Mucosa of rectum (tissue), 2 donors: ENCODE measurements around the gene ARHGEF37.

Source experiments
- H3K27ac ChIP-seq, 2 donors: one replicate each; pipeline ENCODE4 v1.7.0; 2013; ENCODE audit warnings: inconsistent platforms in 2 of 2, low read depth in 2 of 2, low read length in 2 of 2
- H3K27me3 ChIP-seq, 2 donors: one replicate each; pipeline ENCODE4 v1.7.0; 2013; ENCODE audit warnings: low read length in 2 of 2; ENCODE audit not compliant: control insufficient read depth in 2 of 2, insufficient read depth in 2 of 2
- H3K36me3 ChIP-seq, 2 donors: one replicate each; pipeline ENCODE4 v1.7.0; 2013; ENCODE audit warnings: low read length in 2 of 2; ENCODE audit not compliant: control insufficient read depth in 2 of 2, insufficient read depth in 2 of 2
- H3K4me1 ChIP-seq, 2 donors: one replicate each; pipeline ENCODE4 v1.7.0; 2013; ENCODE audit warnings: low read length in 2 of 2, mild to moderate bottlenecking in 1 of 2; ENCODE audit not compliant: control insufficient read depth in 2 of 2, insufficient read depth in 2 of 2
- H3K4me3 ChIP-seq, 2 donors: one replicate each; pipeline ENCODE4 v1.7.0; 2013; ENCODE audit warnings: low read length in 2 of 2
- H3K9ac ChIP-seq, 2 donors: one replicate each; pipeline ENCODE4 v1.7.0; 2013; ENCODE audit warnings: low read length in 2 of 2, low read depth in 1 of 2, mild to moderate bottlenecking in 1 of 2
- H3K9me3 ChIP-seq, 2 donors: one replicate each; pipeline ENCODE4 v1.7.0; 2013; ENCODE audit warnings: low read length in 2 of 2; ENCODE audit not compliant: control insufficient read depth in 2 of 2
- donor health status: healthy.
- donor health status: Normal muscosa, but diverticular disease.

Gene ARHGEF37

GRCh38 chr5:149549461-149550267, 31.6 kb upstream of the ARHGEF37 start:
- H3K27ac ChIP-seq: peak overlapping the region; percentile 97 to 99
- H3K27me3 ChIP-seq: no peaks in the 10 kb centered on the region
- H3K9me3 ChIP-seq: no peaks in the 10 kb centered on the region
- peak overlapping the region; percentile 100 for H3K9ac ChIP-seq
- H3K4me3 ChIP-seq: peak overlapping the region; percentile 99 to 100
- H3K4me1 ChIP-seq: peaks cover 29 to 33% of the 10 kb centered on the region in 2 donors
- H3K36me3 ChIP-seq: peaks cover 10 to 20% of the 10 kb centered on the region in 2 donors

DNA sequence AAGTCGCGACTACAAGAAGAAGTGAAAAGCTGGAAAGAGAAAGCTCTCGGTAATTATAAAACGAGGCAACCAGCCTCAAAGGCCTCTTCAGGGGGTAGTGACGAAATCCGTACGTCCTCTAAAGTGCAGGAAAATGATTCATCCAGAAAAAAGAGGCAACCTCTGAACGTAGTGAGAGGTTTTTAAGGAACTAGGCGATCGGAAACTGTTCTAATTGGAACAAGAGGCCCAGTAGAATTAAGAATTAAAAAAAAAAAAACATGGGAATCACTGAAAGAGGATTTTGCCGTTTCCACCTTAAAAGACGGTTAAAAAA, 31.1 kb upstream of the ARHGEF37 start:
- Histone ChIP-seq H3K4me1 (peaks cover 29 to 32% of the 10 kb centered on the region in 2 donors), H3K36me3 (peaks cover 7 to 16% of the 10 kb centered on the region in 2 donors), H3K9ac (peak overlapping the region; percentile 100), H3K9me3 (no peaks in the 10 kb centered on the region), H3K4me3 (peak overlapping the region; percentile 99 to 100), H3K27me3 (no peaks in the 10 kb centered on the region), H3K27ac (peak overlapping the region; percentile 97 to 99)

GRCh38 chr5:149550594-149551226, 30.6 kb upstream of the ARHGEF37 start:
- H3K9me3 ChIP-seq: no peaks in the 10 kb centered on the region
- peaks cover 27% of the 10 kb centered on the region in 2 donors for H3K4me1 ChIP-seq

DNA sequence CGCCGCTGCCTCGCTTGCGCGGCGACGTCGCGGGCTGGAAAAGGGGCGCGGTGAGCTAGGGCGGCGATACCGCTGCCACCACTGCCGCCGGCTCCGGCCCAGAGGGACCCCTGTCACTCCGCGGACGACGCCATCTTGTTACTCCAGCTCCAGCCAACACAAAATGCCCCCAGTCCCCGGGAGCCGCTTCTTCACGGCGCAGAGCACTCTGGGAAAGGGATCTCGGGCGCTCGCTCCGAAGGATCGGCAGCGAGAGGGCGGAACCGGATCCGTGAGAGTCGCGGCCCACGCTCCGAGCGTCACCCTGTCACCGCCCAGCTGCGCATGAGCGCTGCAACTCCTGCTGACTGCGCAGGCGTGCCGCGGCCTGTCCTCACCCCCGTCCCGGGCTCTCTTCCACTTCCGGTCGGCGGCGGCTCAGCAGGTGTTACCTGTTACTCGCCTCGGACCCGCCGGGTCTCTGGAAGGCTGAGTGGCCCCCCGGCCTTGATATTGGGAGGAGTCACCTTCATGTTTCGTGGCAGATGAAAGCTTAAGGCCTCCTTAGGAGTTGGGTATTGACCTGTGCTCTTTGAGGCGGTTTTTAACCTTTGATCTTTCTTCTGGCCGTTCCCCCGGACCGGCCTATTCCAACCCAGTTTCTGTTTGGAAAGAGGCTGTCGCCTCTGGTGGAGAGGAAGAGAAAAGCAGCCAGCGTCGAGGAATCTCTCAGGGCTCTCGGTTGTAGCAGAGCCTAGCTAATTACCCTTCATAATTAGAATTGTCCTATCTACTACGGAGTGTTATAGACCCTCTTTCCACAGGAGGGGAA, 29.9 kb upstream of the ARHGEF37 start, which contains the start of gene CSNK1A1:
TSS of gene CSNK1A1 (minus strand) at position 213 of the 811 bp plus-strand sequence. CDS start 475 bp downstream, outside the sequence.
- Histone ChIP-seq H3K27me3 (no peaks in the 10 kb centered on the region), H3K9ac (peak within 1 kb of the TSS; percentile 100), H3K4me3 (peak within 1 kb of the TSS; percentile 99 to 100), H3K36me3 (peaks cover 2 to 8% of the 10 kb centered on the region in 2 donors), H3K9me3 (no peaks in the 10 kb centered on the region), H3K27ac (peak within 1 kb of the TSS; percentile 97 to 99), H3K4me1 (peaks cover 21 to 27% of the 10 kb centered on the region in 2 donors)

More at GRCh38 chr5:149550594-149551226, 30.6 kb upstream of the ARHGEF37 start:
- Histone ChIP-seq H3K4me3 (peak overlapping the region; percentile 99 to 100), H3K27me3 (no peaks in the 10 kb centered on the region), H3K27ac (peak overlapping the region; percentile 97 to 99), H3K9ac (peak overlapping the region; percentile 100), H3K36me3 (peaks cover 2 to 11% of the 10 kb centered on the region in 2 donors)

DNA sequence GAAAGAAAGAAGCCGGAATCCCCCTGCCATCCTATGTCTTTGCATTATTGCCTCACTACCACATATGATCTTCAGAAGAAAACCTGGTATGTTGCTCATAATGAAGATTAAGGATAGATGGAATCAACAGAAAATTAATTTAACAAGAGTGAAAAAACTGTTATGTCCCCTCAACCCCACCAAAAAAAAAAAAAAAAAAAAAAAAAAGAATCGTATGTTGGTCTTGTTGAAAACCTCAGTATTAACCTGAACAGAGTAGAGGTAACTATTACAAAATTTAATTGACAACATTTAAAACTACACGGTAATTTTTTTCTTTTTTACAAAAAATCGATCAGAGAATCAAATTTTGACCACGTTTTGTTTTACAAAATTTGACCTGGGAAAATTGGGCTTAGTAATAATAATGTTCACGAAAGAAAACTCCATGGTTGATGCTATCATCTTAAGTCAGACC, 29.2 kb upstream of the ARHGEF37 start:
- Histone ChIP-seq H3K4me1 (peaks cover 15 to 20% of the 10 kb centered on the region in 2 donors), H3K36me3 (peaks cover 2 to 8% of the 10 kb centered on the region in 2 donors), H3K4me3 (peak overlapping the region; percentile 99 to 100)

GRCh38 chr5:149552553-149553160, 28.6 kb upstream of the ARHGEF37 start:
- no peak overlapping the region for H3K27ac ChIP-seq

More for the DNA sequence above, 29.2 kb upstream of the ARHGEF37 start:
- Histone ChIP-seq H3K9ac (peak overlapping the region; percentile 90 to 100), H3K27me3 (no peaks in the 10 kb centered on the region), H3K9me3 (no peaks in the 10 kb centered on the region), H3K27ac (peak overlapping the region; percentile 97 to 99)

GRCh38 chr5:149559706-149560105, 21.6 kb upstream of the ARHGEF37 start:
- Histone ChIP-seq H3K27ac (no peak overlapping the region), H3K36me3 (no peaks in the 10 kb centered on the region), H3K9me3 (no peaks in the 10 kb centered on the region), H3K27me3 (no peaks in the 10 kb centered on the region), H3K4me3 (no peak overlapping the region), H3K4me1 (peaks cover 3 to 5% of the 10 kb centered on the region in 2 donors), H3K9ac (no peak overlapping the region)

More at GRCh38 chr5:149552553-149553160, 28.6 kb upstream of the ARHGEF37 start:
- Histone ChIP-seq H3K4me1 (peaks cover 9 to 14% of the 10 kb centered on the region in 2 donors), H3K9me3 (no peaks in the 10 kb centered on the region), H3K9ac (no peak overlapping the region), H3K27me3 (no peaks in the 10 kb centered on the region), H3K4me3 (no peak overlapping the region), H3K36me3 (peaks cover 2 to 8% of the 10 kb centered on the region in 2 donors)

DNA sequence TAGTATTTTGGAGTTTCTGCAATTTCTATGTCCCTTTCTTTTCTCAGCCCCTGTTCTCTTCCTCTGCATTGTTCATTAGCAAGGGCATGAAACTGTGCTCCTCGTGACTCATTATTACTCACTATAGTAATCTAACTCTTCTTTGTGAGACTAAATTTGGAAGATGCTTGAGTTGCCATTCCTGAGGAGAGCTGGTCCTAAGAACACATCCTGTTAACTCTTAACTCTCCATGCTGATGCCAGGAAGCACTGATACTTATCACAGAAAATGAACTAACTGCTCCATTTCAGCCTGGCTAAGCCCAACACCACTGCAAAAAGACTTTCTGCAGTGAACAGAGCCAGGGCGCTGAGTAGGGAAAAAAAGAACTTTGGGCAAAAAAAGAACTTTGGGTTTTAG, 19.4 kb upstream of the ARHGEF37 start:
- Histone ChIP-seq H3K36me3 (no peaks in the 10 kb centered on the region), H3K4me3 (no peak overlapping the region), H3K27ac (peak overlapping the region; percentile 66 to 69), H3K27me3 (no peaks in the 10 kb centered on the region), H3K9me3 (no peaks in the 10 kb centered on the region), H3K9ac (no peak overlapping the region), H3K4me1 (peaks cover 3 to 5% of the 10 kb centered on the region in 2 donors)

- Histone ChIP-seq H3K27ac (peak overlapping the region; percentile 50 to 66), H3K4me3 (no peak overlapping the region), H3K36me3 (no peaks in the 10 kb centered on the region), H3K9ac (peak overlapping the region in 1 of 2 donors; percentile 11), H3K27me3 (no peaks in the 10 kb centered on the region), H3K4me1 (peaks cover 3 to 5% of the 10 kb centered on the region in 2 donors), H3K9me3 (no peaks in the 10 kb centered on the region)
Observed at GRCh38 chr5:149563466-149563865, 17.8 kb upstream of the ARHGEF37 start.
